OCI-M2 (cell line): ENCODE measurements around the gene TEX53.

ENCODE experiments used
- DNase-seq: peaks from one replicate; lab custom pipeline; 2025; ENCODE audit not compliant: unreplicated experiment; lab: John Stamatoyannopoulos, UW

Gene TEX53

GRCh38 chr9:114680259-114681001 is 22.8 kb upstream of the TEX53 start:
- no peak for DNase-seq

- no peak for DNase-seq
Observed at GRCh38 chr9:114678795-114679194, 21.2 kb upstream of the TEX53 start.

- DNase-seq = no peak
Observed at GRCh38 chr9:114678130-114678529, 20.5 kb upstream of the TEX53 start.

DNA sequence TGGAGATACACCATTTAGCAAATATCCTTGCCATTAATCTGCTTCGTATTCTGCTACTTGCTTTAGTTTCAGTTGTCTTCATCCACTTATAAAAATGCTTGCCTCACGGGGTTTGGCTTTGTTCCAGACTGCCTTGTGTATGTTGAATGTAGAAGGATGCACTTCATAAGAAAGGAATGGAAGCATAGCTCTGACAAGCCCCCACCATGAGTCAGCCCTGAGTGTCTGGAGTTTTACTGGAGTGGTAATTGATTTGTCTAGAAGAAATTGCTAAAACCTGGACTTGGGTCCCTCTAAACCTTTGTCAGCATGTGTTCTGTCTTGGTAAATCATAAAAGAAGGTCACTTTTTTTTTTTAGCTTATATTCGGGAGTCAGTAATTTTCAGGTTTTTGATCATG is 19.8 kb upstream of the TEX53 start:
- DNase-seq = no peak

DNA sequence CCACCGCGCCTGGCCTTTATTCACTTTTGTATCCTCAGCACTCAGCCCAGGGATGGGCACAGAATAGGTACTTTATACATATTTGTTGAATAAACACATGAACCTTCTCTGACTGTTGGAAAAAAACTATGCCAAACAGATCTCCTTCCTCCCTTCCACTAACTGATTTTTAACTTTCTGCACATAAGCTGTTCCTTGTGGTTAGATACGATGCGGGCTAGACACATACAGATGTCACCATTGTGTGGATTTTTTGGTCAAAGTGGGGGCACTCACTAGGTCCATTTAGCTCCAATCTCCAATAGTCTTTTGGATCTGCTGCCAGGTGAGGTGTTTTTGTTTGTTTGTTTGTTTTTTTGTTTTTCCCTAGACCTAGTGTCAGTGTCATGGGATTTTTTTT is 19.3 kb upstream of the TEX53 start:
- DNase-seq = no peak

GRCh38 chr9:114674798-114675540 is 17.4 kb upstream of the TEX53 start:
- no peak for DNase-seq

- no peak for DNase-seq
Observed at GRCh38 chr9:114674076-114674797, 16.6 kb upstream of the TEX53 start.

DNA sequence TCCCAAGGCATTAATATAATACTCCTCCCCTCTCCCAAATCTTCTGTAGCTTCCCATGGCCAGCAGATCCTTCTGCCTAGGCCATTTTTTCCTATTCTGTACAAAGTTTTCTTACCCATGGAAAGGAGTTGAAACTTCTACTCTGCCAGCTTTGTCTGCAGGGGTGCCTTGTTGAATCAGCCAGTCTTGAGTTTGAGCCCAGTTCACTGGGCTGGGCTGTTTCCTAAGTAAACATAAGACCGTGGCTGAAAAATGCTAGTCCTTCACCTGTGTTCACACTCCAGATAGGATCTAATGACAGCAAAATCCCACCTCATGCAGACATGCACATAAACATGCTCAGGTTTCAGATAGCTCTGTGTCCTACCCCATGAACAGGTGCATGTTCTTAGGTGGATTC is 14.0 kb upstream of the TEX53 start:
- no peak for DNase-seq

- DNase-seq = no peak
Observed at GRCh38 chr9:114669961-114670360, 12.4 kb upstream of the TEX53 start.

DNA sequence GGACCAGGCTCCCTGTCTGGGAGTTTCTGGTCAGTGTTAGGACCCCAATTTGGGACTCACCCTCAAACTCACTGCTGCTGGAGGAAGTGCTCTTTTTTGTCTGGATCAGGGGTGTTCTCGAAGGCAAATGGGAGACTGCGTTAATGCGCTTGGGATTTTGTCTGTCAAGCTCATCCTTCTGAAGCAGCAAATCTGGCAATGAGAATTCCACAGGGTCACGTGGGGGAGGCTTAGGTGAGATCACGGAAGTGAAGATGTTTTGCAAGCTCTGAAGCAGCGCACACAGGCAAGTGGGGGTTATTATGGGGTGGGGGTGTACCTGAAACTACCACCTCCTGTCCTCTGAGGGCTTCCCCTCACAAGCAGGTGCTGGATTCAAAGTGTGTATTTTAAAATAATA is 10.5 kb upstream of the TEX53 start:
- no peak for DNase-seq

GRCh38 chr9:114666851-114667250 is 9.2 kb upstream of the TEX53 start:
- no peak for DNase-seq

DNA sequence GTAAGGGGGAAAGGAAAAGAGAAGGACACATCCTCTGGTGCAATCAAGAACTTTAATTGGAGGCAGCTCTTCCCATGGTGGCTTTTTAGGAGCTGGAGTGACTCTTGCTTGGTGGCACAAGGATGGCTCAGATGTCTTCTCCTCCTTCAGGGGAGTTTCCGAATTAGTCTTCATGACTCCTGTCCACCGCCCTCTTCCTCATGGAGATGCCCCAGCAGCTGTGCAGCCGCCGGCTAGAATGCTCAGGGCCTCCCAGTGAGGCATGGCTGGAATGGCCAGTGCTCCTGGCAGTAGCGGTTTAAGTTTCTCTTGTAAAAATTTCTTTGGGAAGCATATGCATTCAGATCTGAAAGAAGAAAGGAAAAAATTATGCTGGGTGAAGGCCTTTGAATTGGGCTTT is 8.8 kb upstream of the TEX53 start:
- no peak for DNase-seq

GRCh38 chr9:114664181-114664580 is 6.6 kb upstream of the TEX53 start:
- no peak for DNase-seq

DNA sequence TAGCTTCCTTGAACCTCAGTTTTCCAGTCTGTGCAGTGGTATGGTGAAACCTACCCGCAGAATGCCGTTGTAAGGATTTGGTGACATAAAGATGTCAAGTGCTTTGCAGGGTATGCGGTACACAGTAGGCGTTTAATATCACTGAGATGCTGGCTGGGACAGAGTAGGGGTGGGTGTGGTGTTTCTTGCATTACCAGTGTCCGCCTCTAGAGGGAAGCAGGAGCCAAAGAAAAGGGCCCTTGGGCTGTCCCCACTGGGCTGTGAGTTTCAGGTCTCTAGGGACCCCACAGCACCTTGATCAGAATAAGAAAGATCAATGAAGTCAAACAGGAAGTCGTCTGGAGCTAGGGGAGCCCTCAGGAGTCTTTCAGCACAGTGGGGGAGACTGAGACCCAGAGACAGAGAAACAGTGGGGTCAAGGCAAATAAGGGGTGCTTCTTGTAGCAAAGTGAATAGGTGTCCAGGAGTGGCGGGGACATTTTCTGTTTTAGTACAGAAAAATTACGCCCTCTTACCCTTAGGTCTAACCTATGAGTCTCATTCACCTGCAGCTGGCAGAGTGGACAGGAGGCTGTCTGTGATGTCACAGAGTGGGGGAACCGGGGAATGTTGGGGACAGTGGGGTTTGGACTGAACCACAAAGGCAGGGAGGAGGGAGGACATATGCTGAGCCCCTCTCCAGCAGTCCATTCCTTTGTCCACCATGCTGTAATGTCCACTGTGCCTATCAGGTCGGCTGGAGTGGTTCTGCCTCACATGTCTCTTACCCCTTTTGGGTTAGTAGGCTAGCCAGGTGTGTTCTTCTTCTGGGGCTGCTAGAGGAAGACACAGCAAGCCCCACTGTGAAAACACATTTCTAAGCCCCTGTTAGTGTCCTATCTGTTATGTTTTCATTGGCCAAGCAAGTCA is 4.7 kb upstream of the TEX53 start:
- no peak for DNase-seq

GRCh38 chr9:114656301-114656700 is 1.3 kb downstream of the TEX53 start:
- no peak for DNase-seq

GRCh38 chr9:114655689-114656088 is 1.9 kb downstream of the TEX53 start:
- DNase-seq = no peak

DNA sequence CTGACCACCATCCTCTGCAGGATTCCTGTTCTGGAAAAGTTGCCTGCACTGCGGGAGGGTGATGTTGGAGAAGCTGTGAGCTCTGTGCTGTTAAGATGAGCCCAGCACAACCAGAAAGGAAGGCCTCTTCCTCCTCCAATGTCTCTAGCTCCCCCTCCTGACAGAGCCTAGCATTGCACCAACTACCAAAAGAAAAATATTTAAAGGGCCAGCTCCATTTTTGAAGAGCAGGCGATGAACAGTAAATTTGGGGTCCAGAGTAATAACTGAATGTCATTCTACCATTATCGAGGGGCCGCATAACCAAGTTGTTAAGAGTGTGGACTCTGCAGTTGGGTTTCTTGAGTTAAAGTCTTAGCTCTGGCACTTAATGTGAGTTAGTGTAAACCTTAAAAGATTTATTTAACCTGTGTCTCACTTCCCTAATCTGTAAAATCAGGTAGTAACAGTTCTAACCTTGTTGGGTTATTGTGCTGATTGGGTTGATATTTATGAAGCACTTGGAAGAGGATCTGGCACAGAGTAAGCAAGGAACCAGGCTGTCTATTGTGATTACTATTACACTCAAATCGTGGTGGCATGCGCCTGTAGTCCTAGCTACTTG is 3.9 kb downstream of the TEX53 start:
- DNase-seq = no peak

- DNase-seq = no peak
Observed at GRCh38 chr9:114652776-114653555, 4.6 kb downstream of the TEX53 start.

DNA sequence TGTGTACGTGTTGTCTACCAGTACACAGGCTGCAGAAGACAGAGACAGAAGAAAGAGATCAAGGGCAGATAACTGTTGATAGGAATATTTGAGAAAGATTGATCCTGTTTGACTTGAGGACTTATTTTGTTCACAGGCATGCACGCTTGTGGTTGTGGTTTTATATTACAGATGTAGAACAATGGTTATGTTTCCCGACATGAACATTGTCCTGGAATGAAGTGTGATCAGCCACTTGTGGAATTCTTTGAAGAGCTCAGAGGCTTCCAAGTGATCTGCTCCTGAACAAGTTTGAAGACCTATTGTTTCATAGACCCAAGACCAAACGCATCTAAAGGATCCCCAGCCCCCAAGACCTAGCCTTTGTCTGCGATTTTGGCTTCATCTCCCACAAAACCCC is 13.7 kb downstream of the TEX53 start:
- DNase-seq = no peak

DNA sequence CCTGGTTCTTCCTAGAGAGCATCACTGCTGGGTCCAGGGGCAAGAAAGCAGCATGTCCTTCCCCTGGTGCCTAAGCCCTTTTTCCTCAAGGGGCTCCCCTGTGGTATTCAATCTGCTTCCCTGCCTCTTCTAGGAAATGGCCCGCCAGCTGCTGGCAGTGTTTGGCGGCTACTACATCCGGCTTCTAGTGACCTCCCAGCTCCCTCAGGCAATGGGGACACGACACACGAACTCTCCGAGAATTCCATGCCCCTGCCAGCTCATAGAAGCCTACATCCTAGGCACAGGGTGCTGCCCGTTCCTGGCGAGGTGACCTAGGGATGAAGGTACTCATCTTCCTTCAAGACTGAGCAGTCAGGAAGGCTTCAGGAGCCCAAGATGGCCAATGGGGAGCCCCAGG is 14.6 kb downstream of the TEX53 start:
- no peak for DNase-seq
